HEK293 (cell line): ENCODE data around the gene RAD23B.
A peak's percentile ranks its signal among the peaks of the same experiment; 100 is the strongest.

Experiments
- CTCF ChIA-PET: fragments of 350-600 bp; formaldehyde crosslinking; extraction: SDS; loops from one replicate; lab custom pipeline; 2021; ENCODE audit warnings: antibody characterized with exemption; lab: Yijun Ruan, JAX
- POLR2A ChIA-PET: fragments of 300-600 bp; formaldehyde crosslinking; extraction: SDS; loops from one replicate; lab custom pipeline; 2020; ENCODE audit warnings: antibody characterized with exemption, inconsistent platforms; lab: Yijun Ruan, JAX
- H3K27ac ChIP-seq: fragments of 200-500 bp; sonication (Bioruptor generic); 2 replicates; pipeline ENCODE4 v1.5.1; 2014; ENCODE audit warnings: low read depth, low read length, control low read depth, inconsistent platforms; ENCODE audit errors: extremely low read depth
- H3K36me3 ChIP-seq, 2 experiments: fragments of 200-500 bp in 1 of 2; sonication (Bioruptor generic) in 1 of 2; 1 replicate in 1 of 2; 2 replicates in 1 of 2; pipeline ENCODE4 v1.5.1; 2014 to 2017; ENCODE audit warnings: inconsistent platforms in 2 of 2, low read length in 2 of 2; ENCODE audit not compliant: control insufficient read depth in 2 of 2, insufficient read depth in 1 of 2
- H3K4me1 ChIP-seq: fragments of 200-500 bp; sonication (Bioruptor generic); 2 replicates; pipeline ENCODE4 v1.5.1; 2014; ENCODE audit warnings: mild to moderate bottlenecking, low read length, inconsistent platforms; ENCODE audit not compliant: control insufficient read depth, insufficient read depth
- H3K4me3 ChIP-seq: 2 replicates; pipeline ENCODE4 v1.5.1; 2011; ENCODE audit warnings: low read depth, mild to moderate bottlenecking, control low read depth, low read length, moderate library complexity
- H3K9me3 ChIP-seq: fragments of 200-500 bp; sonication (Bioruptor generic); 2 replicates; pipeline ENCODE4 v1.5.1; 2014; ENCODE audit warnings: low read depth, low read length, inconsistent platforms; ENCODE audit not compliant: control insufficient read depth, insufficient read depth
- AEBP2 ChIP-seq: fragments of 450-650 bp; formaldehyde crosslinking; IDR thresholded peaks from 2 replicates; pipeline ENCODE4 v1.5.1; 2016; ENCODE audit warnings: missing biosample characterization, missing genetic modification characterization, borderline replicate concordance
- CTCF ChIP-seq: fragments of 450-650 bp; formaldehyde crosslinking; IDR thresholded peaks from 2 replicates; pipeline ENCODE4 v1.5.1; 2016; ENCODE audit warnings: missing biosample characterization, missing genetic modification characterization
- KLF1 ChIP-seq: fragments of 450-650 bp; formaldehyde crosslinking; IDR thresholded peaks from 2 replicates; pipeline ENCODE4 v1.5.1; 2016; ENCODE audit warnings: missing biosample characterization, missing genetic modification characterization
- SCRT1 ChIP-seq: fragments of 450-650 bp; formaldehyde crosslinking; IDR thresholded peaks from 2 replicates; pipeline ENCODE4 v1.5.1; 2016; ENCODE audit warnings: missing biosample characterization, missing genetic modification characterization, borderline replicate concordance
- ZBTB20 ChIP-seq: fragments of 450-650 bp; formaldehyde crosslinking; IDR thresholded peaks from 2 replicates; pipeline ENCODE4 v1.5.1; 2016; ENCODE audit warnings: missing biosample characterization, missing genetic modification characterization
- ZBTB26 ChIP-seq: fragments of 450-650 bp; formaldehyde crosslinking; optimal IDR thresholded peaks from 2 replicates; pipeline ENCODE3; 2016; ENCODE audit warnings: missing biosample characterization, mild to moderate bottlenecking, missing genetic modification characterization
- ZEB2 ChIP-seq: fragments of 450-650 bp; formaldehyde crosslinking; IDR thresholded peaks from 2 replicates; pipeline ENCODE4 v1.5.1; 2016; ENCODE audit warnings: missing biosample characterization, missing genetic modification characterization
- ZFP37 ChIP-seq: fragments of 450-650 bp; formaldehyde crosslinking; IDR thresholded peaks from 2 replicates; pipeline ENCODE4 v1.5.1; 2016; ENCODE audit warnings: missing biosample characterization, missing genetic modification characterization
- ZNF19 ChIP-seq: fragments of 450-650 bp; formaldehyde crosslinking; IDR thresholded peaks from 2 replicates; pipeline ENCODE4; 2016; ENCODE audit warnings: missing biosample characterization, missing genetic modification characterization, low read depth
- ZNF2 ChIP-seq: fragments of 450-650 bp; formaldehyde crosslinking; IDR thresholded peaks from 2 replicates; pipeline ENCODE4 v1.5.1; 2016; ENCODE audit warnings: missing biosample characterization, missing genetic modification characterization
- ZNF654 ChIP-seq: fragments of 450-650 bp; formaldehyde crosslinking; IDR thresholded peaks from 2 replicates; pipeline ENCODE4 v1.5.1; 2016; ENCODE audit warnings: low read depth, missing biosample characterization, missing genetic modification characterization
- ZNF785 ChIP-seq: fragments of 450-650 bp; formaldehyde crosslinking; IDR thresholded peaks from 2 replicates; pipeline ENCODE4 v1.5.1; 2016; ENCODE audit warnings: missing biosample characterization, missing genetic modification characterization

Gene RAD23B

GRCh38 chr9:107338911-107339659 is 56.0 kb downstream of the RAD23B start (continued):
- no peak for TF ChIP-seq ZNF785
- TF ChIP-seq ZFP37, result no peak
- no peak for TF ChIP-seq AEBP2 (tag by site-specific recombination)

GRCh38 chr9:107340920-107341632 is 58.0 kb downstream of the RAD23B start:
- H3K27ac ChIP-seq, result no peak overlapping the region
- H3K36me3 ChIP-seq, result peaks cover 0 to 33% of the 10 kb centered on the region in 2 experiments; a peak in 1 of 3 replicates
- ChIA-PET CTCF (interaction anchor here (0.5 to 2.7 kb wide), 59 partner anchors 9 to 1740 kb away, joined by 3 to 35 read pairs (median 4); partner anchors contain the start of gene RAD23B), POLR2A (interaction anchor here (0.7 to 1.9 kb wide), 2 partner anchors 57 to 59 kb away, joined by 3 to 8 read pairs; partner anchors contain the start of gene RAD23B)
- no peaks in the 10 kb centered on the region for H3K4me1 ChIP-seq
- H3K9me3 ChIP-seq, result no peaks in the 10 kb centered on the region
- peak; percentile 71; the same call in 1 of the 2 replicates for TF ChIP-seq ZNF2
- TF ChIP-seq ZNF654, result peak; percentile 39
- 0 out of 2 replicates have a peak, but pooled peaks have one; percentile 33 for TF ChIP-seq ZEB2 (tag by site-specific recombination)
- TF ChIP-seq CTCF (tag by site-specific recombination), result peak; percentile 80
- TF ChIP-seq ZNF19 (tag by site-specific recombination), result no peak
- no peak for TF ChIP-seq KLF1 (tag by site-specific recombination)
- TF ChIP-seq SCRT1 (tag by site-specific recombination), result peak; percentile 55; the same call in 1 of the 2 replicates
- no peak overlapping the region for H3K4me3 ChIP-seq

GRCh38 chr9:107342476-107343161 is 59.5 kb downstream of the RAD23B start:
- Histone ChIP-seq H3K36me3 (peaks cover 0 to 21% of the 10 kb centered on the region in 2 experiments; a peak in 1 of 3 replicates), H3K9me3 (no peaks in the 10 kb centered on the region), H3K4me1 (no peaks in the 10 kb centered on the region), H3K27ac (no peak overlapping the region), H3K4me3 (no peak overlapping the region)
- POLR2A ChIA-PET, result no interaction called here
- TF ChIP-seq ZBTB26 (tag by site-specific recombination) (no peak), ZBTB20 (tag by site-specific recombination) (no peak)
- CTCF ChIA-PET, result interaction anchor here (0.6 to 2.7 kb wide), 8 partner anchors 11 to 184 kb away, joined by 3 to 34 read pairs (median 4); no protein-coding TSS in a partner anchor
